Activated CD8-positive, alpha-beta T cell treated with anti-CD3 and anti-CD28 coated beads, Interleukin-2, amount 10 ng/mL, durations not matched to agents 7 days and 5 days (primary cell): ENCODE measurements around the gene S100A16. TPM values are rescaled to one million over a fixed set of nuclear protein-coding genes. Genes with fewer than 3 reads are reported as not detected.

ENCODE experiments used
- total RNA-seq, 2 experiments: library from RNA; stranded (reverse); gene quantifications; one replicate each; pipeline ENCODE4 v1.2.3, GENCODE V29; 2021

Gene S100A16
- total RNA-seq, 2 experiments from 2014 or later = not detected

Other genes starting within 250 kb of the S100A16 start
- gene S100A12, start 237.5 kb downstream of the S100A16 start, total RNA-seq = not detected
- not detected for gene S100A8, start 222.1 kb downstream of the S100A16 start, total RNA-seq
- gene S100A7A, start 196.6 kb downstream of the S100A16 start, total RNA-seq = not detected
- gene S100A7, start 152.5 kb downstream of the S100A16 start, total RNA-seq = not detected
- gene S100A6, start 77.1 kb downstream of the S100A16 start, total RNA-seq = 100 to 1,000 TPM; 425 to 431 TPM
- 1 to 10 TPM; 1.8 to 1.9 TPM for gene S100A5, start 72.2 kb downstream of the S100A16 start, total RNA-seq
- gene S100A4, start 67.3 kb downstream of the S100A16 start, total RNA-seq = 100 to 1,000 TPM; 628 to 665 TPM
- gene S100A3, start 63.9 kb downstream of the S100A16 start, total RNA-seq = not detected
- under 1 TPM in 1 of 2 experiments, not detected in 1; 0.63 TPM for gene S100A2, start 47.3 kb downstream of the S100A16 start, total RNA-seq
- gene S100A14, start 3.2 kb upstream of the S100A16 start, total RNA-seq = not detected
- gene S100A13, start 14.4 kb upstream of the S100A16 start, total RNA-seq = 1 to 10 TPM; 6.2 to 7.0 TPM
- gene S100A1, start 15.3 kb upstream of the S100A16 start, total RNA-seq = not detected
- 10 to 100 TPM; 81.9 to 82.0 TPM for gene CHTOP, start 20.9 kb upstream of the S100A16 start, total RNA-seq
- gene SNAPIN, start 45.6 kb upstream of the S100A16 start, total RNA-seq = 10 to 100 TPM; 36.5 to 37.7 TPM
- gene ILF2, start 57.9 kb upstream of the S100A16 start, total RNA-seq = 100 to 1,000 TPM; 211 to 215 TPM
- not detected for gene NPR1, start 65.6 kb upstream of the S100A16 start, total RNA-seq
- 10 to 100 TPM; 53.7 to 54.5 TPM for gene INTS3, start 114.9 kb upstream of the S100A16 start, total RNA-seq
- gene SLC27A3, start 162.3 kb upstream of the S100A16 start, total RNA-seq = 10 to 100 TPM; 41.1 to 50.1 TPM